Dermis microvascular lymphatic vessel endothelial cell (primary cell): ENCODE data around the gene ADAM12. TPM values are rescaled to one million over a fixed set of nuclear protein-coding genes. Genes with fewer than 3 reads are reported as not detected.

Experiments
- DNase-seq, 2 donors: peaks; one replicate each; pipeline versions ENCODE4 v3.0.0 to v3.0.0-alpha.2; 2010; ENCODE audit warnings: low read depth in 2 of 2
- total RNA-seq: library from RNA; depleted of rRNA; stranded (reverse); fragments of >200 nt; gene quantifications from 2 replicates; pipeline ENCODE4 v1.2.1, GENCODE V29; 2014

Gene ADAM12
- total RNA-seq, 1 donor from 2014 or later, result 0.64 TPM

- no peak for DNase-seq
Measured at GRCh38 chr10:126122881-126123280, 265.4 kb downstream of the ADAM12 start.

- DNase-seq, result no peak
Measured at GRCh38 chr10:126119599-126119998, 268.7 kb downstream of the ADAM12 start.

- no peak for DNase-seq
Measured at GRCh38 chr10:126118476-126118875, 269.8 kb downstream of the ADAM12 start.

- no peak for DNase-seq
Measured at GRCh38 chr10:126117196-126117595, 271.1 kb downstream of the ADAM12 start.

- no peak for DNase-seq
Measured at GRCh38 chr10:126115886-126116285, 272.4 kb downstream of the ADAM12 start.

GRCh38 chr10:126114884-126115555 is 273.3 kb downstream of the ADAM12 start:
- DNase-seq, result no peak

- no peak for DNase-seq
Measured at GRCh38 chr10:126111516-126111915, 276.8 kb downstream of the ADAM12 start.

GRCh38 chr10:126110489-126111180 is 277.6 kb downstream of the ADAM12 start:
- DNase-seq, result no peak

GRCh38 chr10:126109893-126110292 is 278.4 kb downstream of the ADAM12 start:
- no peak for DNase-seq

- DNase-seq, result no peak
Measured at GRCh38 chr10:126108693-126109092, 279.6 kb downstream of the ADAM12 start.

- no peak for DNase-seq
Measured at GRCh38 chr10:126104767-126105166, 283.5 kb downstream of the ADAM12 start.

GRCh38 chr10:126102636-126103035 is 285.6 kb downstream of the ADAM12 start:
- no peak for DNase-seq

- no peak for DNase-seq
Measured at GRCh38 chr10:126101736-126102135, 286.5 kb downstream of the ADAM12 start.

GRCh38 chr10:126101325-126101724 is 287.0 kb downstream of the ADAM12 start:
- DNase-seq, result no peak

- DNase-seq, result no peak
Measured at GRCh38 chr10:126099366-126099765, 288.9 kb downstream of the ADAM12 start.

- no peak for DNase-seq
Measured at GRCh38 chr10:126098226-126098581, 290.1 kb downstream of the ADAM12 start.

- peak; percentile 7 to 38 for DNase-seq
Measured at GRCh38 chr10:126097558-126098225, 290.6 kb downstream of the ADAM12 start.

- DNase-seq, result no peak
Measured at GRCh38 chr10:126094537-126094936, 293.7 kb downstream of the ADAM12 start.

- DNase-seq, result no peak
Measured at GRCh38 chr10:126092366-126093215, 295.7 kb downstream of the ADAM12 start.

GRCh38 chr10:126090911-126091728 is 297.2 kb downstream of the ADAM12 start:
- peak; percentile 34 to 55 for DNase-seq

- DNase-seq, result no peak
Measured at GRCh38 chr10:126090443-126090842, 297.8 kb downstream of the ADAM12 start.
